GM21737 (cell line): Measurements from ENCODE around the gene GALNTL6.
"Not testable (repeated sequence)": the region's sequence is repeated elsewhere in the genome, so short reads cannot be mapped to it uniquely, and the experiment has no call there.

Experiments
- ATAC-seq: cut with Tn5 transposase; IDR thresholded peaks from one replicate; pipeline ENCODE4 v1.9.1; 2021; ENCODE audit warnings: mild to moderate bottlenecking, moderate library complexity; ENCODE audit not compliant: unreplicated experiment

Gene GALNTL6

DNA sequence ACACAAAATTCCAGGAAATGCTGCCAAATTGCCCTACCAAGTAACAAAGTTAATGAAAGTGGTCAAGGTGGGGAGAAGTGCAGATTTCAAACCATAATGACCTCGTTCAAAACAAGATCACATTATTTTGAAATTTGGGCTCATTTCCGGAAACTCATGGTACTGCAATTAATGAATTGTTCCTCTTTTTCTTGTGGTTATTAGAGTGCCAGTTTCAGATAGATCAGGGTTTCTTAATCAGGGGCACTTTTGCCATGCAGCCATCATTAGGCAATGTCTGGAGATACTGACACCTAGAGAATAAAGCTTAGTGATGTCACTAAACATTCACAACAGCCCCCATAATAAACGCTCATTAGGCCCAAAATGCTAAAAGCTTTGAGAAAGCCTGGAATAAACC is 973.9 kb downstream of the GALNTL6 start:
- ATAC-seq = no peak

DNA sequence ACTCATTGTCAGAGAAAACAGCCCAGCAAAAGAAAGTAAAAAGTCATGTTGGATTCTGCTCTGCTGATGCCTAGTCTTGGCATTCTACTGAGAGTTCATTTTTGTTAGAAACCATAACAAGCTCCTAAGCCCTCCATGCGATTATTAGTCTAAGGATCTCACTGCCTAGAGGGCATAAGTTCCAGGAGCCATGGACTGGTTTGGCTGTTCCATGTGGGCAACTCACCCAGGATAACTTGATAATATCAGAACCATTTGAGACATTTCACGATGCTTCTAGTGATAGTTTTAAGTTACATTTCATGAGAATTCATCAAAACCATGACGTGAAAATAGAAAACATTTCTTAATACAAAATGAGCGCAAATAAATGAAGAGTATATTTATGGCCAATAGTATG is 978.6 kb downstream of the GALNTL6 start:
- ATAC-seq = no peak

DNA sequence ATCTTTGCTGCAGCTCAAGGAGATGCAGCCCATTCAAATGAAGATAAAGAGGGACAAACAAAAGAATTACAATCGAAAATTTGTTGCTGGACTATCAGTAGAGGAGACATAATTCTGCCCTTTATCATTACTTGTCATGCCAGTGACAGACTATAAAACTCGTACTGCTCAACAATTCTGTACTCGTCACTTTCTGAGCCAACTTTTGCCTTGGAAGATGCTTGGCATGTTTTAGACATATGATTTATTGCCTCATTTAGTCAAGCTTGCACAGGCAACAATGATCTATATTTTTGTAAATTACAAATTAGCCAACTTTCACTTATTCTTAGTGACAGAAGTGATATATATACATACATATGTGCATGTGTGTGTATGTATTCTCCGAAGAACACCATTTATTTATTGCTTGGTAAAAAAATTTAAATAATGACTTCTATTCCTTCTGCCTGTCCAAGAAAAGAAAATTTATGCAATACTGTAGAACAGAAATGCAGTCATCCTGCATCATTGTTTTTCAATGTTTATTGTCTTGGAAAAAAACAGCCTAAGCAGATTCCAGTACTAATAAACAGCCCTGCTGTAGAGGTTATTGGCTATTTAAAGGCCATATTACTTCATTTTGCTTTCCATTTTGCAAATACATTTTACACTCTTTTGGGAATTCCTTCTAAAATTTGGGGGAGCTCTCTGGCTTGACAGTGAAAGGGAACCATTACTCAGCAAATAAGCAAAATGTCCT is 980.5 kb downstream of the GALNTL6 start:
- ATAC-seq = no peak

DNA sequence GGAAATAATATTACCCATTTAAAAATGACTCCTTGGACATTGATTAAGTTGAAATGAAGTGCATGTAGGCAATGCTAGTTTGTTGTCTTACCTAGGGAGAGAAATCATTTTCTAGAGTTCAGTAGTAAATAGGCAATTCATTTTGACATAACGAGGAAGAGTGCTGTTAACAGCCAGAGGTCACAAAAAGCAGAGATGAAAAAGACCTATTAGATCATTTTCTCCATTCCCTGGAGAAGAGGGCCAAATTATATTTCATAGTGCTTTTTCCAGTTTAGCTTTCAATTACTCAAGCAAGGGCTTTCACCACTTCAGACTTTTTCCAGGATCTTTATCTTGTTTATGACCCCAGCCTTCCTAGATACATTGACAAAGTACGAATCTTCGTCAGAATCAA is 981.1 kb downstream of the GALNTL6 start:
- ATAC-seq = no peak

DNA sequence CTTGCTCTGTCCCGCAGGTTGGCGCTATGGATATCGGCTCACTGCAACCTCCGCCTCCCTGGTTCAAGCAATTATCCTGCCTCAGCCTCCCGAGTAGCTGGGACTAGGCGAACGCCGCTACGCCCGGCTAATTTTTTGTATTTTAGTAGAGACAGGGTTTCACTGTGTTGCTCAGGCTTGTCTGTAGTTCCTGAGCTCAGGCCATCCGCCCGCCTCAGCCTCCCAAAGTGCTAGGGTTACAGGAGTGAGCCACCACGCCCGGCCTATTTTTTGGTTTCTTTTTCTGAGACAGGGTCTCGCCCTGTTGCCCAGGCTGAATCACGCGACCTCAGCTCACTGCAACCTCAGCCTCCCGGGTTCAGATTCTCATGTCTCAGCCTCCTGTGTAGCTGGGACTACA is 984.1 kb downstream of the GALNTL6 start:
- not testable (repeated sequence) for ATAC-seq

DNA sequence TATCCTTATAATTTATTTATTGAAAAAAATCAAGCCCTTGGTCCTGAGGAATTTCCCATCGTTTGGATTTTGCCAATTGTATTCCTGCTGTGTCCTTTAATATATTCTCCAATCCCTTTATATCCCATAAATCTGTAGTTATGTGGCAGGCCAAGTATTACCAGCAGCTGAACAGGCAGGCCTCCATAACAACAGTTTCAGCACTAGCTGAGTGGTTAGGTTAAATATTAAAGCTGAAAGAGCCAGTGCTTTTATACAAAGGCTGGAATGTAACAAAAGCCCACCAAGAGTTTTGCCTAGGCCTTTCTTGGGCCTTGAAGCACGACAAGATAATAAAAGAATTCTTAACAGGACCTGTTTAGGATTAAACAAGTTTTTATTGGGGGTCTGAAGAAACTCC is 988.8 kb downstream of the GALNTL6 start:
- ATAC-seq = no peak

DNA sequence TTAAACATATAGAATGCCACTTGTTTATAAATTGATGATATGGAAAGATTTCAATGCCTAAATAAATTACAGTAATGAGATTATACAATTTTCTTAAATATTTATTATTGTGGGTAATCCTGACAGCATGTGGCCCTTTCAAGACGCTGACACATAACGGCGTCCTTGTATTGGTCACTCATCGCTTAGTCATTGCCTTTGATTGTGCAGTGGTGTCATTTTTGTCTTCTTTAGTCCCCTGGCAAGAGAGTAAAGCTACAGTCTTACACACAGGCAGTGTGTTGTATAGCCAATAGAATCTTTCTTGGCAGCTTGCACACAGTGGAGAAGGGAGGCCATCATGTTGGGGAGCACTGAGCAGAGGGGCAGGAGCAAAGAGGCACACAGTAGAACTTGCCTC is 993.6 kb downstream of the GALNTL6 start:
- ATAC-seq = no peak

DNA sequence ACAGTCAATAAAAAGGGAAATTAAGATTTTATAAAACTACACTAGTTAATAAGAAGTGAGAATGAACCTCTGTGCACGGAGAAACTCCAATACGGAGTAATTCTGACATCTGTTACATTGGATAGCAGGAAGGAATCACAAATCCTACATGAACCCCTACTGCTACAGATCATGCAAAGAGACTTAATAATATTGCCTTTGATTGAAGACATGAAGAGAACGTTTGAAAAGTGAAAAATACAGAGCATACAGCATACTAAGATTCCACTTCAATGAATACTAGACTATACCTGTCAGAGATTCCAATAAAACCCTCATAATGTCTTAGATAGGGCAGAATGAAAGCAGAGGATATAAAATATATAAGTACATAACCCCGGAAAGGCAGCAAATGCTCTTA is 995.0 kb downstream of the GALNTL6 start:
- ATAC-seq = no peak

DNA sequence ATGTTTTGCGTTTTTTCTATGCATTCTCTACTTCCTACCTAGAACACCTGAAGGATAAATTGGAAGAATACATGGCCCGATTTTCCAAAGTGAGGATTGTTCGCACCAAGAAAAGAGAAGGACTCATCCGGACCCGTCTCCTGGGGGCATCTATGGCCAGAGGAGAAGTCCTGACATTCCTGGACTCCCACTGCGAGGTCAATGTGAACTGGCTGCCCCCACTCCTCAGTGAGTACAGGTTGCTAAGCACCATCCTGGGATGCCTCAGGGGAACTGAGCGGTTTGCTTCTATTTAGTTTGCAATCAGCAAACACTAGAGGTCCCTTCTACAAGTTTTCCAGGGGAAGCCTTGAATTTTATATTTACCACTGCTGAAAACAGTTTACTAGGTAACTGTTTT is 996.1 kb downstream of the GALNTL6 start:
- no peak for ATAC-seq

DNA sequence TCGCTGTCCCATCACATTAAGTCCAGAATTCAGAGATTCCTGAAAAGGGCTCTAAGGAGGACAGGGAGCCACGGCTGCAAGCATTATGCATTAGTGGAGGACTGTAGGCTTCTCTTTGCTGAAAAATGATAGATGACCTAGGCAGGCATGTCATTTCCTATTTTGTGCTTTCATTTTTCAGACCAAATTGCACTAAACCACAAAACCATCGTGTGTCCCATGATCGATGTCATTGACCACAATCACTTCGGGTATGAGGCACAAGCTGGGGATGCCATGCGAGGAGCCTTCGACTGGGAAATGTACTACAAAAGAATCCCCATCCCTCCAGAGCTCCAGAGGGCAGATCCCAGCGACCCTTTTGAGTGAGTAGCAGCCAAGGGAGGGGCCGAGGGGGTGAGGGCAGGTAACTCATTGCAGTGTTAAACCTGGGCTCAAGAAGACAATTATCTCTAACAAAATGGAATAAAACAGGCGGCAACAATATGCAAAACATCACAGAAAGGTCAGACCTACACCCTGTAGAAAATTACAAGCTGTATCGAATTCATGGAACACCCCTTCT is 1000.2 kb downstream of the GALNTL6 start:
- ATAC-seq = peak; percentile 68

DNA sequence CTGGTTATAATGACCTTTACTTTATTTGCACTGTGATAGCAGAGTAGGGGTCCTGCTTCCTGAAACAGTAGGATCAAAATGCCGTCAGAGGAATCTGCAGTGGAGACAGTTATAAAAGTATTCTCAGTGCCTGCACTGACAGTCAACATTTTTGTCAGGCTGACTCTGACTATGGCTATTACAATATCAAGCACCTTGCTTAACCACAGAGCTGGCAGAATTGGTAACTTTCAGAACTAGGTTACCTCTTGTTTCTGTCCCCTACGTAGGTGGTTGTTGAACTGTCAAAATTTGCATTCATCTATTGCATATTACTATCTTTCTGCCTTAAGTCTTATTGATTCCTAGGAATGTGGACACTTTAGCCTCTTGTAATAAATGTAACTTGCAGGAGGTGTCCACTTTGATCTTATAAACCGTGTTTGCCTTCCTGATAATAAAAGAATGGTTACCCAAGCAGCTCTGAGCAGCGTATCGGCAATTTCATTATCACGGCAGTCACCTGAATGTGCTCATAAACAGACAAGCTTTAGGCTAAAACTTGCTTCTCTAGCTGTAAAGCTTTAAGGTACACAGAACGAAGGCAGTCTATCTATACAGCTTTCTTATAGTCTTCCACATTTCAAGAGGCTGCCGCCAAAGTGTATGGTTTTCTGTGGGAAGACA is 1002.4 kb downstream of the GALNTL6 start:
- no peak for ATAC-seq

DNA sequence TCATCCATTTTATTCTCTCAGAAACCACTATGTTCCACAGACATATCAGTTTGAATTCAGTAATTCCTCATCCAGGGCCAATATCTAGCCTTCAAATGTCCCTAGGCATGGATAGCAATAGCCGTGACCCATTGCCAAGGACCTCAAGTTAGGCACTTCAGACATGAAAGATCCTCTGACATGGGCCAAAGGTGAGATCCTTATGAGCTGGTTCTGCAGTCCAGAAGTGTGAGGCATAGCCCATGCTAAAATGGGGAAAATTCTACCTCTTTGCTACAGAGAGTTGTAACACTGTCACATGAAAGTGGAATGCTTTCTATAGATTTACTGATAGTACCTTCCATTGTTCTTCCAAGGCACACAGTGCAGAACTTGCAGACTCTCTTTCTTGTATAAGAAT is 1005.7 kb downstream of the GALNTL6 start:
- no peak for ATAC-seq

DNA sequence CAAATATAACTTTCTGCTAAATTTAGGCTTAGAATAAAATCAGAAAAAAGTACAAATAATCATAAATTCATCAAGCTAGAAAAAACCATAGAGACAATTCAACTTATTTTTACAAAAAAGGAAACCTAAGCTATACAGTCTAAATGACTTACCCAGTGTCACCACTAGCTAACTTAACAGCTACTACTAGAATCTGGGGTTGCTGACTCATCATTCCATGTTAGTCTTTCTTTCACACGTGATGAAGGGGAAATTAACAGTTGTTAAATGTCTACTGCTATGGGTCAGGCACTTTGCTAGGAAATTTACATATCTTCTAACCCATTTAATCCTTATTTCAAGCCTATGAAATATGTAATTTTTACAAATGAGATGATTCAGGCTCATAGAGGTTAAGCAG is 1006.1 kb downstream of the GALNTL6 start:
- ATAC-seq = no peak

DNA sequence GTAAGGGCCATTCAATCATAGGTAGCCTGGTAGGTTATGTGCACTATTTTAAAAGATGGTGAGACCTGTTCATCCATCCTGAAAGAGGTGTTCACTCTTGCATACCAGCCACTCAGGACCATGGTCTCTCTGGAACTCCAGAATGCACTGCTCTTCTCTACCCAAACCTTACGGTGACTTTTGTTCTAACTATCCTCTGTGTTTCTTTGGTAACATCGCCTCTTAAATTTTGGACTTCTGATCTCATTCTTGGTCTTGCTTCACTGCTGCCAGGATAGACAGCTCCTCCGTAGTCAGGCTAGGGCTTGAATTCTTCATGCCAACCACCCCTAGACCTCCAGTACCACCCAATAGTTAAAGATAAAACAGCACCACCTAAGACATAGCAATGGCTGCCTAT is 1009.1 kb downstream of the GALNTL6 start:
- ATAC-seq = no peak

DNA sequence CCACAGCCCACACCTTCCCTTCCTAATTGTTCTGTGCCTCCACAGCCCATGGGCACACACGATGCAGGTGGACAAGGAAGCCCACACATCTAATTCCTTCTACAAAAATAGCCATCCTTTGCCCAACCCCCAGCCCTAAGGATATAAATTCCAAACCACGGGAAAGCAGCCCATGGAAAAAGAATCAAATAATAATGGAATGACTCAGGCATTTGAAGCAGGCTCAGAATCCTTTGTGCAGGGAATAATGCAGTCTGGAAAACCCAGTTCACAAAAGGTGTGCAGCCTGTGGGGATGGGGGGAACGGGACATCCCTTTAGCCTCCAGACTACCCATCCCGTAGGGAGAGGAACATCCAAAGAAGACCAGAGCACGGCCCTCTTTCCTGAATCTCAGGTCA is 1013.1 kb downstream of the GALNTL6 start:
- no peak for ATAC-seq

DNA sequence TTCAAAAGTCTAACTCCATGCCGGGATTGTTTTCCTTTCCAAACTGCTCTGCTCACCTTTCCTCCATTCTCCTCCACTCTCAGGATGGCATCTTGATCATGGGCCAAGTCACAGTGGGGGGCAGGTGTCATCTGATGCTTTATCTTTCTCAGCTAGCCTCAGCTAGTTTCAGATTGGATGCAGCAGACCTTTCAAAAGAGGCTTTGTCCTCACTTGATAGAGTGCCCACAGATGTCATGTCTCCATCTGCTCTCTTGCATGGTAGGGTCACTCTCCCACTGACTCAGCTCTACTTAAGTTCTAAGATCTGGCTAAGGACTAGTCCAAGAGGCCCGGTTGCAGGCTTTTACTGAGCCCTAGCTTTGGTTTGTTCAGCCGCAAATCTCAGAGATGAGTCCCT is 1013.7 kb downstream of the GALNTL6 start:
- ATAC-seq = no peak

DNA sequence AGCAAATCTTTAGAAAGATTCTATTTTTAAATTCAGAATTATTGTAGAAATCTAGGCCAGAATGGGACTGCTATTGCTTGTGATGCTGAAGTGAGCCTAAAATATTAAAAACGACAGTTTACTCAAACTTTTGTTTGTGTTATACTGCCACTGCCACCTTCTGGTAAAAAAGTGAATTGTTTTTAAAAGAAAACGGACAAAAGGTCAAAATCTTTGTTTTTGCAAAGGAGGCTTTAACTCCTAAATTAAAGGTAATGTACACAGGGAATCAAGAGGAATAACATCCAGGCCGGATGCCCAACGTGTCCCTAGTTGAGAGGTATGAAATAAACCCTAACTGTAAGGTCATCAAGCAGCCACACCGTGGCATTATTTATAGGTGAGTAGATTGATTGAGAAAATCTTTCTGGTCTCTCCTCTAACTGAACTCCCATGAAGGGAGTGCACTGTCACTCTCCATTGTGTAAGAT is 1017.1 kb downstream of the GALNTL6 start:
- ATAC-seq = no peak

DNA sequence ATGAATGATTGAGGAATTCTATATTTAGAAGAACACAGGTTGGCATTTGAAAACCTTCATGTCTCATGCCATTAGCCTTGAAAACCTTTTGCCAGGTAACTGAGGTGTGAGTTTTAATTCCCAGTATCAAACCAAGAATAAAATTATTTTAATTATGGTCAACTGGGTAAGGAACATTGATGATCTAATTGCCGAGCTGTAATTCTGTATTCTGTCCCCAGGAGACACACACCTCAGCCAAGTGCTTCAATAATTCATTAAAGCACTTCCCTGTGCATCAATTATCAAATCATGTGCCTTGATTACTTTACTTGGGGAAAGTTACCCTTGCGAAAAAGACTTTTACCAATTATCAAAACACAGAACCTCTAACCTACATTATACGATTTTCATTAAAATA is 1023.5 kb downstream of the GALNTL6 start:
- no peak for ATAC-seq

DNA sequence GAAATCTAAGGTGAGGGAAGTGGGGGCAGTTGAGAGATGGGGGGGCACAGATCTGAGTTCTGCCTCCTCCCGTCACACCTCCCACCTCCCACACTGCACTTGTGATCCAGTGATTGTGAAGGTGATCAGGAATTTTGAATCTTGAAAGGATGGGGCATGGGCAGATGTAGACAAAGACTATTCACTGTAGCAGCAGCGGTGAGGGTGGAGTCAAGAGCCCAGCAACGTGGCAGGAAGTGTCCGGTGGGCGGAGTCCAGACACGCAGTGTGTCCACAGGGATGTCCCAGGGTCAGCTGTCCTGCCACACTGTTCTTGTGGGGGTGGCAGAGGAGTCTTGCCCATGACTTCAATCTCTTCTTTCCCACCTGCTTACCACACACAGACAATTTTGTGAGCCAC is 1024.9 kb downstream of the GALNTL6 start:
- no peak for ATAC-seq

DNA sequence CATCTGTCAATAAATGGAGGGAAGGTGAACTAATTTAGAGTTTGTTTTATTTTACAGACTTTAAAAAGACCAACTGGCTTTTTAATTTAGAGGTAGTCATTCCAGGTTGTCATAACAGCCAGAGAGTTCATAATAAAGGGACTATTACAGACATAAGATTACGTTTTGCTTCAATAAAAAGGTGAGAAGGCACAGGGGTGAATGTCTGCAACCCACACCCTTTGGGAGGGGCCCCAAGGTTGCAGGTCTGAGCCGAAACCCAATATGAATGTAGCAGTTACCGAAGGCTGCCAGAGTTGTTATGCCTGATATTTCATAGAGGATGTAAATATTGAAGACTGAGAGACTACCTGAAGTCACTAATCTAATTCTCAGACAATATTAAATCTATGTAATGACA is 1025.7 kb downstream of the GALNTL6 start:
- ATAC-seq = no peak

DNA sequence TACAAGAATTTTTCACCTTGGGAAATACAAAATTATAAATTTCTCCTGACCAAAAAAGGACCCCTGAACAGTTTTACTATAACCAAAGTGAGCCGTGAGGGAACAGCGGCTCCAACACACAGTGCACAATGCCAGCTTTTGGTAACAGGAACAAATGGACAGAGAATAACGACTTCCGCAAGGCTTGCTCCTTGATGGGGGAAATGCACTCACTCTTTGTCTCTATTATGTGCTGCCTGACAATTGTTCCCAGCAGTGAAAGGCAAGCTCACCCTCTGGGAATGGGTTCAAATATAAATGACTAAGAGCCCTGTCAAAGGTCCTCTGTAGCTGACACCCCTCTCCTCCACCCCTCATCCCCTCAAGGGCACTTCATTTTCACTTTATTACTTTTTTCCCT is 1029.6 kb downstream of the GALNTL6 start:
- no peak for ATAC-seq

DNA sequence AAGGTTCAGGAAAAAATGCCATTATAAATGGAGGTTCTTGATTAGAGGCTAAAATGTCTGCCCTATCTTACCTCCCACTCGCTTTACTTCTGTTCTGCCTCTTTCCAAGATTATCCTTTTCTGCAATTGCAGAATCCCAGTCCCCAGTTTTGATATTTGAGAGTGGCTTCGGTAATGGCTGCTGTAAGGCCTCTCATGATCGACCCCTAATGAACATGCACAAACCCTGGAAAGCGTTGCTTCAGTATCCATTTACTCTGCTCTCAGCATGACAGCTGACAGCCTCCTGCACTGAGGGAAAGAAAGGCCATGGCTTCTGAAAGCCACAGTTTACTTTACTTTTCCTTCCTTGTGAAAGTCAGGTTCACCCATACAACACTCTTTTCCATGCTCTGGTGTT is 1030.0 kb downstream of the GALNTL6 start:
- no peak for ATAC-seq
